Ishikawa (cell line): ENCODE data around the gene RCN1.

ENCODE experiments used
- CEBPB ChIP-seq: IDR thresholded peaks from 2 replicates; pipeline ENCODE4 v1.6.1; 2012
- EGR1 ChIP-seq: IDR thresholded peaks from 2 replicates; pipeline ENCODE4 v1.6.1; 2012
- EP300 ChIP-seq: IDR thresholded peaks from 2 replicates; pipeline ENCODE4 v1.6.1; 2012; ENCODE audit warnings: borderline replicate concordance
- MAX ChIP-seq: IDR thresholded peaks from 2 replicates; pipeline ENCODE4 v1.6.1; 2012
- NFIC ChIP-seq: IDR thresholded peaks from 2 replicates; pipeline ENCODE4 v1.6.1; 2012
- RAD21 ChIP-seq: IDR thresholded peaks from 2 replicates; pipeline ENCODE4 v1.6.1; 2012; ENCODE audit warnings: low read depth
- TAF1 ChIP-seq: IDR thresholded peaks from 2 replicates; pipeline ENCODE4 v1.6.1; 2012; ENCODE audit warnings: low read depth, mild to moderate bottlenecking
- TCF12 ChIP-seq: IDR thresholded peaks from 2 replicates; pipeline ENCODE4 v1.6.1; 2012; ENCODE audit warnings: low read depth
- ZBTB7A ChIP-seq: IDR thresholded peaks from 2 replicates; pipeline ENCODE4 v1.6.1; 2012; ENCODE audit warnings: low read depth

GRCh38 chr11:32103941-32104340 lies 13.1 kb downstream of the RCN1 start:
- TF ChIP-seq MAX (no peak), CEBPB (no peak), TAF1 (no peak), NFIC (no peak), ZBTB7A (no peak), RAD21 (no peak), EP300 (no peak), TCF12 (no peak), EGR1 (no peak)
